HL-60 (cell line): ENCODE data around the gene RPL36.

Experiments used
- DNase-seq, 2 experiments: peaks; one replicate each; pipeline ENCODE4 v3.0.0-alpha.2; 2010 to 2020; ENCODE audit warnings: low read depth in 1 of 2, low spot score in 1 of 2
- H3K27ac ChIP-seq: fragments of 250-450 bp; sonication (Bioruptor Pico); replicated peaks from 2 replicates; pipeline ENCODE4 v1.5.1; 2020; ENCODE audit warnings: mild to moderate bottlenecking, moderate library complexity
- H3K27me3 ChIP-seq: fragments of 250-450 bp; sonication (Bioruptor Pico); 2 replicates; pipeline ENCODE4 v1.5.1; 2021; ENCODE audit warnings: mild to moderate bottlenecking, moderate library complexity; ENCODE audit not compliant: insufficient read depth, poor library complexity, severe bottlenecking
- H3K4me3 ChIP-seq: replicated peaks from 2 replicates; pipeline ENCODE4 v1.5.1; 2011; ENCODE audit warnings: mild to moderate bottlenecking, control low read depth, low read length; ENCODE audit not compliant: insufficient read depth
- GABPA ChIP-seq: IDR thresholded peaks from 2 replicates; pipeline ENCODE4 v1.6.1; 2012; ENCODE audit warnings: low read depth
- POLR2AphosphoS5 ChIP-seq: IDR thresholded peaks from 2 replicates; pipeline ENCODE4 v1.6.1; 2012; ENCODE audit warnings: low read depth
- SPI1 ChIP-seq: IDR thresholded peaks from 2 replicates; pipeline ENCODE4 v1.6.1; 2012; ENCODE audit warnings: low read depth, mild to moderate bottlenecking, borderline replicate concordance
- TF ChIP-seq, protein P1 (sequence below): IDR thresholded peaks from one replicate; pipeline ENCODE4 v1.5.1; 2011; ENCODE audit warnings: low read length, control low read depth, inconsistent platforms; ENCODE audit not compliant: insufficient read depth
- TF ChIP-seq, protein P2 (sequence below): IDR thresholded peaks from 2 replicates; pipeline ENCODE4 v1.6.1; 2012; ENCODE audit warnings: low read depth; ENCODE audit not compliant: insufficient replicate concordance

RPL36 gene

DNA sequence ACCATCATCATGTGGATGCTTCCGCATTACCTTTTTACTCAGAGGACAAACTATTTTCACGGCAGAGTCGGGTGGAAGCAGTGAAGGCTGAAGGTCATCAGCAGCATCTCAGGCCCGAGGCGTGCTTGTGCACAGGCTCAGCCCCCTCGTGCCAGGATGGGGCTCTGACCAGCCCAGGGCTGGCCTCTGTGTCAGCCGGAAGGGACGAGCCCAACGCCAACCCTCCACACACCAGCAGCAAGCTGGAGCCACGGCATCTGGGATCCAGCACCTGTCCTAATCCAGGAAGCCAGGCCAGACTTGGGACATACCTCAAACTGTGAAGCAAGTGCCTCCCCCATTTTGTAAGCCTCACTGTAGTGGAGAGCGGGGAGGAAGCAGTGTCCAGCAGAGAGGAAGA, 20.9 kb upstream of the RPL36 start:
- TF ChIP-seq POLR2AphosphoS5 = 0 out of 2 replicates have a peak, but pooled peaks have one; percentile 37
- TF ChIP-seq, protein P1, sequence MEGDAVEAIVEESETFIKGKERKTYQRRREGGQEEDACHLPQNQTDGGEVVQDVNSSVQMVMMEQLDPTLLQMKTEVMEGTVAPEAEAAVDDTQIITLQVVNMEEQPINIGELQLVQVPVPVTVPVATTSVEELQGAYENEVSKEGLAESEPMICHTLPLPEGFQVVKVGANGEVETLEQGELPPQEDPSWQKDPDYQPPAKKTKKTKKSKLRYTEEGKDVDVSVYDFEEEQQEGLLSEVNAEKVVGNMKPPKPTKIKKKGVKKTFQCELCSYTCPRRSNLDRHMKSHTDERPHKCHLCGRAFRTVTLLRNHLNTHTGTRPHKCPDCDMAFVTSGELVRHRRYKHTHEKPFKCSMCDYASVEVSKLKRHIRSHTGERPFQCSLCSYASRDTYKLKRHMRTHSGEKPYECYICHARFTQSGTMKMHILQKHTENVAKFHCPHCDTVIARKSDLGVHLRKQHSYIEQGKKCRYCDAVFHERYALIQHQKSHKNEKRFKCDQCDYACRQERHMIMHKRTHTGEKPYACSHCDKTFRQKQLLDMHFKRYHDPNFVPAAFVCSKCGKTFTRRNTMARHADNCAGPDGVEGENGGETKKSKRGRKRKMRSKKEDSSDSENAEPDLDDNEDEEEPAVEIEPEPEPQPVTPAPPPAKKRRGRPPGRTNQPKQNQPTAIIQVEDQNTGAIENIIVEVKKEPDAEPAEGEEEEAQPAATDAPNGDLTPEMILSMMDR = no peak
- H3K27me3 ChIP-seq = no peaks in the 10 kb centered on the region
- no peak overlapping the region for H3K27ac ChIP-seq
- no peak for DNase-seq
- no peak overlapping the region for H3K4me3 ChIP-seq

DNA sequence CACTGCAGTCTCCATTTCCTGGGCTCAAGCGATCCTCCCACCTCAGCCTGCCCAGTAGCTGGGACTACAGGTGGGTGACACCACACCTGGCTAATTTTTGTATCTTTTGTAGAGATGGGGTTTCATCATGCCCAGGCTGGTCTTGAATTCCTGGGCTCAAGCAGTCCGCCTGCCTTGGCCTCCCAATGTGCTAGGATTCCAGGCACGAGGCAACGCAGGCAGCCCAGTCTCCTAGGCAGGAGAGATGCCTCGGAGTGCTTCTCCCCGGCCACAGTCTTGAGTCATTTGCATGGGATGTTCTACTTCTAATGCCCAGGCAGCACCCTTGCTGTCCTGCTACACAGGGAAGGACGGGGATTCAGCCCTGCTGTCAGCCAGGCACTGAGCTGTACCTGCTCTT, 18.5 kb upstream of the RPL36 start:
- DNase-seq = no peak
- no peak overlapping the region for H3K4me3 ChIP-seq
- H3K27ac ChIP-seq = no peak overlapping the region
- TF ChIP-seq POLR2AphosphoS5 = no peak
- TF ChIP-seq SPI1 = no peak
- no peak for TF ChIP-seq GABPA
- TF ChIP-seq, protein P1 = no peak
- TF ChIP-seq, protein P2, sequence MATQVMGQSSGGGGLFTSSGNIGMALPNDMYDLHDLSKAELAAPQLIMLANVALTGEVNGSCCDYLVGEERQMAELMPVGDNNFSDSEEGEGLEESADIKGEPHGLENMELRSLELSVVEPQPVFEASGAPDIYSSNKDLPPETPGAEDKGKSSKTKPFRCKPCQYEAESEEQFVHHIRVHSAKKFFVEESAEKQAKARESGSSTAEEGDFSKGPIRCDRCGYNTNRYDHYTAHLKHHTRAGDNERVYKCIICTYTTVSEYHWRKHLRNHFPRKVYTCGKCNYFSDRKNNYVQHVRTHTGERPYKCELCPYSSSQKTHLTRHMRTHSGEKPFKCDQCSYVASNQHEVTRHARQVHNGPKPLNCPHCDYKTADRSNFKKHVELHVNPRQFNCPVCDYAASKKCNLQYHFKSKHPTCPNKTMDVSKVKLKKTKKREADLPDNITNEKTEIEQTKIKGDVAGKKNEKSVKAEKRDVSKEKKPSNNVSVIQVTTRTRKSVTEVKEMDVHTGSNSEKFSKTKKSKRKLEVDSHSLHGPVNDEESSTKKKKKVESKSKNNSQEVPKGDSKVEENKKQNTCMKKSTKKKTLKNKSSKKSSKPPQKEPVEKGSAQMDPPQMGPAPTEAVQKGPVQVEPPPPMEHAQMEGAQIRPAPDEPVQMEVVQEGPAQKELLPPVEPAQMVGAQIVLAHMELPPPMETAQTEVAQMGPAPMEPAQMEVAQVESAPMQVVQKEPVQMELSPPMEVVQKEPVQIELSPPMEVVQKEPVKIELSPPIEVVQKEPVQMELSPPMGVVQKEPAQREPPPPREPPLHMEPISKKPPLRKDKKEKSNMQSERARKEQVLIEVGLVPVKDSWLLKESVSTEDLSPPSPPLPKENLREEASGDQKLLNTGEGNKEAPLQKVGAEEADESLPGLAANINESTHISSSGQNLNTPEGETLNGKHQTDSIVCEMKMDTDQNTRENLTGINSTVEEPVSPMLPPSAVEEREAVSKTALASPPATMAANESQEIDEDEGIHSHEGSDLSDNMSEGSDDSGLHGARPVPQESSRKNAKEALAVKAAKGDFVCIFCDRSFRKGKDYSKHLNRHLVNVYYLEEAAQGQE = no peak
- H3K27me3 ChIP-seq = no peaks in the 10 kb centered on the region

DNA sequence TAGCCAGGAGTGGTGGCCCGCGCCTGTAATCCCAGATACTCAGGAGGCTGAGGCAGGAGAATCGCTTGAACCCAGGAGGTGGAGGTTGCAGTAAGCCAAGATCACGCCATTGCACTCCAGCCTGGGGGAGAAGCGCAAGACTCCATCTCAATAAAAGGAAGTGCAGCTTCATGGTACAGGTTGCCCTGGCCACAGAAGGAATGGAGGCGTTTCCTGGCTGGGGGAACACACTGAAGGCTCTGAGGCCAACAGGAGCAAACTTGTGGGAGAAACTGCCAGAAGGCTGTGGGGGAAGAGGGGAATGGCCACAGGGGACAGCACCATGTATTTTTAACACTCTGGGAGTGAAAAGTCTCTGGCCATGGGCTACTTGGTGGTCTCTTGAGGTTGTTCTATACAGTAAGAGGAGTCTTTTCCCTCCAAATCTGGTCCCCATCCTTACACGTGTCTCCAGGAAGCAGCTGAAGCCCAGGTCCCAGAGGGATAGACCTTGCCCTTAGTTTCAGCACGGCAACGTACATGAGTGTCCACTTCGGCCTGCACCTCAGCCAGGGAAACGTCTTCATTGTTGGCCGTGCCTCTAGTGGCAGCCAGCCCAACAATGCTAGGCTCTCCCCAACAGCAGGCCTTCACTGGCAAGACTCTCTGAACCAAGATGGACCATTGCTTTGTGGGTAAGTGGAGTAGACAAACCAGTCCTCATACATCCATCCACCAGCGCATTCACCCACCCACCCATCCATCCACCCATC, 17.2 kb upstream of the RPL36 start:
- Histone ChIP-seq H3K4me3 (no peak overlapping the region), H3K27me3 (no peaks in the 10 kb centered on the region), H3K27ac (no peak overlapping the region)
- TF ChIP-seq, protein P1 = no peak
- TF ChIP-seq POLR2AphosphoS5 (0 out of 2 replicates have a peak, but pooled peaks have one; percentile 22), SPI1 (peak; percentile 59; the same call in 1 of the 2 replicates)
- no peak for DNase-seq

DNA sequence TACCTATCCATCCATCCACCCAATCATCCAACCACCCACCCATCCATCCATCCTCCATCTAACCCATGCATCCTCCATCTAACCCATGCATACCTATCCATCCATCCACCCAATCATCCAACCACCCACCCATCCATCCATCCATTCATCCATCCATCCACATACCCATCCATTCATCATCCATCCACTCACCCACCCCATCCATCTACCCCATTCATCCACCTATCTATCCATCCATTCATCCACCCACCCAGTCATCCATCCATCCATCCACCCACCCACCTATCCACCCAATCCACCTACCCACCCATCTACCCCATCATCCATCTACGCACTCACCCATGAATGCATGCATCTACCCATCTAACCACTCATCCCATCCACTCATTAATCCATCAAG, 16.3 kb upstream of the RPL36 start:
- Histone ChIP-seq H3K27ac (no peak overlapping the region), H3K4me3 (no peak overlapping the region), H3K27me3 (no peaks in the 10 kb centered on the region)
- DNase-seq = no peak
- TF ChIP-seq SPI1 = no peak
- TF ChIP-seq GABPA = no peak
- TF ChIP-seq, protein P2 = no peak
- TF ChIP-seq, protein P1 = no peak
- no peak for TF ChIP-seq POLR2AphosphoS5
